Glomerular visceral epithelial cell (primary cell): ENCODE measurements around the gene LINS1.
"Not testable (repeated sequence)": the region's sequence is repeated elsewhere in the genome, so short reads cannot be mapped to it uniquely, and the experiment has no call there.

ENCODE experiments used
- DNase-seq: peaks from one replicate; pipeline ENCODE4 v3.0.0-alpha.2; 2016; ENCODE audit errors: extremely low spot score

Gene LINS1

DNA sequence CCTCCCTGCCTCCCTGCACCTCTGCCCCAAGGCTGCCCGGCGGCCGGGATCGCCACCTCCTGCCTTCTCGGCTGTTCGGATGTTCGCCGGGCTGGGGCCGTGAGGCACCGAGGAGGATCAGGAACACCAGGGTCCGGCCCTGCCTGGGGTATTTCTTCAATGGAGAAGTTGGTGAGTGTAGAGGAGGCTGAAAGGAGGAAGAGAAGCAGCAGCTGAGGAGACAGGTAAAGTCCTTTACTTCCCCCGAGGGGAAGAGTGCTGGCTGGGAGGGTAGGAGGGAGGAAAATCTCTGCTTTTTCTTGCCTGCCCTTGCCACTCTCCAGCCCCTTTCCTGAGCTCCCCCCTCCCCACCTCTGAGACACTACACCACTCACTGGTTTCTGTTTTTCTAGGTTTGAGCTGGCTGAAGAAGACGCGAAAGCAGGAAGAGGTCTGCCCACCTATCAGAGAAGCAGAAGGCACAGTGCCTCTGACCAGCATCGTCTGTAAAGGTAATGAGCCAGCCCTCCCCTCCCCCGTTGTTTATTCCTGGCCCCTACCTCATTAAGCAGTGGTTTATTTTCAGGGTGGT lies 924 bp upstream of the LINS1 start:
- peak; percentile 22 for DNase-seq

DNA sequence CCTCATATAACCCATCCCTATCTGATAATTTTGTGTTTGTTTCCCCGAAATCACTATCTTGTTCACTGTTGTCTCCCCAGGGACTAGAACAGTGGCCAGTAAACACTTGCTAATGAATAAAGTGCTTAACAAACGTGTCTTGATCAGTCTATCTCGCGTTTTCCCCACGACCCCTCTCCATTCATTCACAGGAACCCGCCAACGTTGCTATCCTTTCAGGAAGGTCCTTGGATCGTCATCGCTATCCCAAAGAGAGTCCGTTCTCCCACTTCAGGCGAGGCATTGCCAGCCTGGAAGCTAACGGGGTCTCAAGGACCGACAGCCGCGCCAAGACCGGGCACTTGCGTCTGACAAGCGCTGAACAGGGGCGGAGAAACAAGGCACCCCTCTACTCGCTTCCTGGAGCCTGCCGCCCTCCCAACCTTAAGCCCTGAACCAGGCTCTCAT lies 344 bp downstream of the LINS1 start:
- no peak for DNase-seq

DNA sequence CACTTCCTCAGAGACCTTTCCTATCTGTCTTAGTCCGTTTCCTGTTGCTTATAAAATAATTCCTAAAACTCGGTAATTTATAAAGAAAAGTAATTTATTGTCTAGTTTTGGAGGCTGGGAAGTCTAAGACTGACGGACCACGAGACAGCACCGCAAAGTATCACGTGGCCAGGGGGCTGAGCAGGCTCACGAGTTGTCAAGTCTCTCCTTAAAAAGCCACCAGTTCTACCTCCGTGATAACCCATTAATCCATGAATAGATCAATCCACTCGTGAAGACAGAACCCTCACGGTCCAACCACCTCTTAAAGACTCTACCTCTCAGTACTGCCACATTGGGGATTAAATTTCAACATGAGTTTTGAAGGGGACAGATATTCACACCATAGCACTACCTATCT lies 821 bp downstream of the LINS1 start:
- peak; percentile 14 for DNase-seq

DNA sequence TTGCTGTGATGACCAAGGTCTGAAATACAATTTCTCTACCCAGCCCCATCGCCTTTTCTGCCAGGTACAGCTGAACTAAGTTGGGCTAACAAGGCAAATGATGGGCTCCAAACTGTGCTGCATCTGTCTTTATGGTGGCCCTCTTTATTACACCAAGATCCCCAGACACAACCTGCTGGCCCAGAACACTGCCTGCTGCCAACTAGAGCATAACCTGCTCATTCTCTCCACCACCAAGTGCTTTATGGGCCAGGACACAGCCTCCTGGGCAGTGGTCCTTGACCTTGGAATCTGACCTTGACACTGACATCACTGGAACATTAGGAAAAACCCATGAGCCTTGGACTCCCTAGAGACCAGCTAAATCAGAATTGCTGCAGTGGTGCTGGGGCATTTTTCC lies 3.3 kb downstream of the LINS1 start:
- no peak for DNase-seq

DNA sequence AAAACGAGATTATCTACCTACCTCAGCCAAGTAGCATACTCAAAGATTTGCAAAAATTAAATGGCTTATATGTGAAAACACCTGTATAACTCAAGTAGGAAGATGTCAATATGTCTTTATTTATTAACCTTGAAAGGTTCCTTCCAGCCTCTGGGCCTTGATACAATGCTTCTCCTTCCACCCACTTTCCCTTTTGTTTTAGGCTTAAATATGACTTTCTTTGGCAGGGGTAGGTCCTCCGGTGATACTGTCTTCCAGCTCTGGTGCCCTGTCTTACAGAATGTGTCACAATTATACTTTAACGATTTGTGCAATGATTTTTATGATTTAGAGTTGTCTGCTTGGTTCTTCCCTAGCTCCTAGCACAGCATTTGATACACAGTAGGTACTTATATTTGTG lies 4.1 kb downstream of the LINS1 start:
- DNase-seq, result no peak

DNA sequence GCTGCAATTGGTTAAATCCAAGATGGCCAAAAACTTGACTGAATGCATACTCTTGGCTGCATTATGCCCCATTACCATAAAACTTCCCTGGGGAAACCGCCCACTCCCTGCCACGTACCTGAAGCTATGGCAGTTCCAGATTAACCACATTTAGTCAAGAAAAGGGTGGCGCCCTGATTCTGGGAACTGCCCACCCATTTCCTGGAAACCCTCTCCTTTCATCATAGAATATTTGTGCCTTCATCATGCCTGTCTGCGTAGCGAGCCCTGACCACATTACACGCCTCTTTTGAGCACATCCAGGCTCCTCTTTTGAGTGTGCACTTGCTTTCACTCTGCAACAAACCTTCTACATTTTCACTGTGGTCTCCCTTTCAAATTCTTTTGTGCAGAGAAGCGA lies 5.2 kb downstream of the LINS1 start:
- peak; percentile 31 for DNase-seq

DNA sequence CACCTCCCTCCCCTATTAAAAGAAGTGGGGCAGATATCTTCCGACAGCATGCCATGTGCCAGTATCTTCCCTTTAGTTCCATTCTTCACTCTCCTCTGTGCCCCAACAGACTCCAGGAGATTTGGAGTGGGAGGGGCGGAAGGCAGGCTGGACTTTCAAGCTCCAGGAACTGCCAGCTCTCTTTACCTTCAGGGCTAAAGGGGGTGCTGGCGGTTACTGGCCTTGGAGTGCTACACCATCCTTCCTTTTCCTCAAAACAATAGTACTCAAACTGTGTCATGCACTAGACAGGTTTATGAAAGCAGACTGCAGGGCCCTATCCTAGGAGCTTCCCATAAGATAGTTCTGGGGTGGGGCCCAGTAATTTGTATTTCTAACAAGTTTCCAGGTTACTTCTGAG lies 6.0 kb downstream of the LINS1 start:
- no peak for DNase-seq

DNA sequence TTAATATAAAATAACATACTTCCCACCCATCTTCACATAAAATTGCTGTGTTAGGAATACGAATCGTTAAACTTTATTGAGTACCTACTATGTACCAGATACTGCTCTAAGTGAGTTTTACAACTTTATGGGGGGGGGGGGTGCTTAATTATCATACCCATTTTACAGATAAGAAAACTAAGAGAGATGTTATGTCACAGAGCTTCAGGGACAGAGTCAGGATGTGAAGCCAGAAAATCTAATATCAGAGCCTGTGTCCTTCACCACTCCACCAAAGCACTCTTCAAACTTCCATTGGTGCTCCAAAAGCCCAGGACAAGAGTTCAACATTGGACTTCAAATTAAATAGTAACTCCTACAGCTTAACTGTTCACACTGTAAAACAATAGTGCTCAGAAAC lies 8.6 kb downstream of the LINS1 start:
- DNase-seq, result no peak

DNA sequence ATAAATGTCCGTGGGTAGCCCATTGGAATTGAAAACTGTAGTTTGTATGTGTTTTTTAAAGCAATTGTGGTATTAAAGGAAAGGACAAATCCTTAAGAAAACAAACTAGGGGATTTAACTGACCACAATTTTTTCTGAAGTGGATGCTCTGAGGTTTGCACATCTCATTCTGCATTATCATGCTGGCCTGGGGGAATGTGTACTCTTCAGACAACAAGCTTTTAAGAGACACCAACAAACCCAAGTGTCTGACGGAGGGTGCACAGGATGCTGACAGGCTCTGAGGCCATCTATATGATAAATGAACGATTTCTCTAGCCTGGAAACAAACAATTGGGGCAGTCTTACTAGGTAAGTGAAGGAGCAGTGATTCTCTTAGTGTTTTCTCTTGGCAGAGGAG lies 9.1 kb downstream of the LINS1 start:
- no peak for DNase-seq

DNA sequence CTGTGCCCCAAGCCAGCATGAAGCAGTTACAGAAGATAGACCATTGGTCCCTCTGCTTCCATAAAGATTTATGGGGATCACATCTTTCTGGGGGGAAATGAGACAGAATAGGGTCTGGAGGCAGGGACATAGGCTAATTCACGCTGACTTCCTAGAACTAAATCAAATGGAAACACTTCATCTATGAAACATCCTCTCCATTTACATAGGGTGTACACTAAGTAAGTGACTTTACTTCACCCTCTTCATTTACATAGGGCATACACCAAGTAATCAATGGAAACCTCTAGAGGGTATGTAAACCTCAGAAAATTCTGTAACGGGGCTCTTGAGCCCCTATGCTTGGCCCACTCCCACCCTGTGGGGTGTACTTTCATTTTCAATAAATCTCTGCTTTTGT lies 10.1 kb downstream of the LINS1 start:
- no peak for DNase-seq

DNA sequence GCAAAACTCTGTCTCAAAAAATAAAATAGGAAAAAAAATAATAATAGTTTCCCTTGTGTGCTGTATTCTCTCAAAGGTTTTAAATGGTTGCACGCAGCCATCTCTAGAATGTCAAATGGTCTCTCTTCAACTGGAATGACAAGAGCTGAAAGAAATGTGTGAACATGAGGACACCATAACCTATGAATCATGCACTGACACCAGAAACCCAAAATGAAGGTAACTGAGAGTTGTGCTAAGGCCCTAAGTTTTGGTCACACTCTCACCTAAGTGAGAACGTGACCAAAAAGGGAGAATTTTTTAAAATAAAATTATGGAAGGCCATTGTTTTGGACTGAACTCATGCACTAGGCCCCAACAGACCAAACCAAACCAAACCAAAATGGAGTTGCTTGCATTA lies 10.8 kb downstream of the LINS1 start:
- DNase-seq, result not testable (repeated sequence)

DNA sequence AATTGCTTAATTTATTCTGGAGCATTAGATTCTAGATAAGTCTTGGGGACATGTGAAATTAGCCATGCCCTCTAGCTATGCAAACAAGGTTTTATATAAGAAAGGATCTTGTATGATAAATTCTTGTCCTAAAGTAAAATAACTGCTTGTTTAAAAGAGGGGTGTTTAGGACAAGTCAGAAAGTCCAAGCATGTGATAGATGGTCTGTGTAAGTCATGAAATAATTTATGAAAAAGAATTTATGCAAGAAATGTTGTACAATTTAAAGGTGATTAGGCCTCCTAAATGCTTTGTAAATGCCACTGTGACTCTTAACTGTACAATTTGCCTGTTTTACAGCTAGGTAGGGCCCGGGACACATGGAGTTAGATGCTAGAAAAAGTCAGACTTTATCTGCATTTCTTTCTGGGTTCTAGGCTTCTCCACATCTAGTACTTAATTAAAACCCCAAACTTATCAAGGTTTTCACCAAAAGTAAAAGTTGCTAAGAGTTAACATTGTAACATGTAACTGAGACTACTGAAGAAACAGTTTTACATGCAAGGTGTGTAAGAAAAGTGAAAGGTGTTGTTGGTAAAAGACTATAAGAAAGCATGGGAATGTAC lies 13.2 kb downstream of the LINS1 start:
- DNase-seq, result peak; percentile 12

DNA sequence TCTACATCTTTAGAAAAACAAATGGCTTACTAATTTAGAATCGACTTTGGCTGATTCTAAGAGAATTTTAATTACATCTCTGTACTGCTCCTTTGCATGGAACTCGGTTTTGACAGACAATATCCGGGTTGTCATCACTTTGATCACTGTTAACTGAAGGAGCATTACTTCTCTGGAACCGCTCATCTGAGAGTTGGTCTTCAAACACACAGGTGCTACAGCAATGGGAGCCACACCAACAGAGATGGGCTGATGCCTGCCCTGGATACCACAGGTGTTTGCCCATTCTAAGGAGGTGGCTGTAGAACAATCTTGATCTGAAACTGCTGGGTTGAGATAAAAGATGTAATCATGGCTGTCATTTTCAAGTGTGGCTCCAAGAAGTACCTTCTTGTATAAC lies 21.6 kb downstream of the LINS1 start:
- DNase-seq, result no peak

DNA sequence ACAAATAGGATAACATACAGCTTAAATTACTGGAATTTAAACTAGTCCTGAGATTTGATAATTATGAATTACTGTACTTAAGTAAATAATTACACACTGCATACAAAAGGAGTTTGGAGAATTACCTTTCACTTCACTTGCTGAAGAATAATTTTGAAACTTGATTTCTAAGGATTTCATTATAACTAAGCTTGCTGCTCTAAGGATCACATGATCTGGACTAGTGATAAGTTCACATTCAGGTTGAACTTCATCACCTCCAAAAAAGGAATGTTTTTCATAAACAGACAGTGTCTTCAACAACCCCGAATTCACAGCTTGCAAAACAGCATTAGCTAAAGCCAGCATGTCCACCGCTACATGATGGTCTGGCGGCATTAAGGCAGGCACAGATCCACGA lies 28.5 kb downstream of the LINS1 start:
- DNase-seq, result no peak

DNA sequence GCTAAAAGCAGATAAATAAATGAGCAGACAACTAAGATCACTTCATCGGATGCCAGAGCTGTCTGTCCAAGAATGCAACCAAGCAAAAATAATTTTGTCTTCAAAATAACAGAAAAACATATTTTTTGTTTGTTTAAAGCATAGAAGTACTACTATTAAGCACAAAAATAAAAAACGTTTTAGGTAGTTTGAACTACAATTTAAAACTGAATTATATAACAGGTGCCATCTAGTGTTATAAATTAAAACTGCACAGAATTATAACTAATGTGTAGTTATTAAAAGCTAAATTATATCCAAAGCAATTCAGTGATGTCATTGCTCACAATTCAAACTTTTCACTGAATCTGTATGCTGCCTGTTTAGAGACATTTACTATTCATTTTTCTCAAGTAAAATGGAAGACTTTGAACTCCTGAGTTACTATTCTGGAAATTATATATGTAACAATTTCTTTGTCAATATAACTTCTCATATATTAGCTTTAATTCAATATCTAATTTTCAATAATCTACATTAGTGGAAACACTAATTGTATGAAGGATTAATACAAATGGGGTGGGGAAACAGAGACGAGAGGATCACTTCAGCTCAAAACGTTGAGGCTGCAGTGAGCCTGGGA lies 29.5 kb downstream of the LINS1 start:
- no peak for DNase-seq

DNA sequence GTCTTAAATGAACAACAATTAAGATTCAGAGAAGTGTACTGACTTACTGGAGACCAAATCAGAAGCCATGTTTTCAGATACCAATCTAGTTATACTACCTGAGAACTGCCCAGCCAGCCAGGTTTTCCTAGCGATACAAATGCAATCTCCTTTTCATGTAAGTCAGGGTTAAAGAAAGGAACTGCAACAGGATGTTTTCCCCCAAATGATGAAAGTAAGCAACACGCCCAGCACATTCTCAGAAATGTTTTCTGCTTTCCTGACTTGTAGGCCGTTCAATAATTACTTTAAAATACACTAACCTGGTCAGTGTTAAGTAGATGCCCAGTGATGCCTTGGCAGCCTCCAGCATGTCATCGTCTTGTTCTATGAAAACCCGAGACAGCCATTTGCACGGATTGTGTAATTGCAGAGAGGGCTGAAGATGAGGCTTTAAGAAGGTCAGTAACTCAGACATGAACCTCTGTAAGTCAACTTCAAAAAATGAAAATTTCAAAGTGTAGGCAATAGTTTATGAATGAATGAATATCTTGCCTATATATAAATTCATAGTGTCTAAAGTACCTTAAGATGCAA lies 30.3 kb downstream of the LINS1 start:
- no peak for DNase-seq

DNA sequence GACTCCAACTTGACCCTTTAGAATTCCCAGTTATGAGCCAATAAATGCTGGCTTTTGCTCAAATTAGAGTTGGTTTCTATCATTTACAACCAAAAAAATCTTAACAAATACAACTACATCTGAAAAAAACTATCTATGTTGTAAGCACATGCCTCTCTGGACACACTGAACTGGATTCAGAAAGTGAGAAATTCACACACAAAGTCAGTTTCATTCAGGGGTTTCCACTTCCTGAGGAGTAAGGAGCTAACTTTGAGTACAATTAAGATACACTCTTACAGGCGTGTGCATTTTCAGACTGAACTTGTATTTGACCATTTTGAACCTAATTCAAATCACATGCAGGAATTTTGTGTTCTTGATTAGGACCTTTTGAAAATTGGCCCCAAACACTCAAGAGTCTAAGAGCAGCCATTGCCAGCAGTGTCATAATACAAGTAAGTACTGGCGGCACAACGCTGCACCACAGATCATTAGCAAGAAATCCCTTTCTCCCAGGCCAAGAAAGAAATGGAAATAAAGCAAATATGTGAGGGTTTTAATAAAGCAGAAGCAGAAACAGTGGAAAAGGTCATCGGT lies 31.2 kb downstream of the LINS1 start:
- DNase-seq, result no peak

DNA sequence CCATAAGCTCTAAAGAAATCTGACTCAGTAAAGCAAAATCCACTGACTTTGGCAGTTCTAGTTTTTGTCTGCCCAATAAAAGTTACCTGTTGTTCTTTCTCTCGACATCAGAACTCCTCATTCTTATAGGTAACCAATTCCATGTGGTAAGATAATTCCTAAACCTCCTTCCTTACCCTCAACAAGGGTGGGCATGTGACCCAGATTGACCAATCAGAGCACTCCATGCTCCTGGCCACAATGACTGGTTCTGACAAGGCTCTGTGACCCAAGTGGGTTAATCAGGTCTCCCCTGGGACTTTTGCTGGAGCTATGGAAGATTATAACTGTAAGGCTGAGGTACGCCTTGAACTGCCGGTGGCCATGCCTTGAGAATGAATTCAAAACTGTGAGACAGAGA lies 31.7 kb downstream of the LINS1 start:
- no peak for DNase-seq

DNA sequence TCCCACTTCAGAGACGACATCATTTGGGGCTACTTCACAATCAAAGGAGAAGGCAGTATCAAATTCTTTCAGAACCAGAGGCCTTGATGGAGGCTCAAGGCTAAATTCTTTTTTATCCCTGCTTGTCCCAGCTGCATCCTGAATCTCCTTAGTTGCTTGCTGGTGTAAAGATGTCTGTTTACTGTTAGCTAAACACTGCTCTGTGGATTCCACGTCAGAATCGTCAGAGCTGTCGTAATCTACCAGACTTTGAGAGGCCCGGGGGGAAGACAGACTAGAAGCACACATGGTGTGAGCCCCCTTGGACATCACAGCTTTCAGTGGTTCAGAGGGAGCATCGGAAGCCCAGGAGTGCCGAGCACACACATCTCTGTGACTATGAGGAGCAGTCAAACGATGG lies 32.6 kb downstream of the LINS1 start:
- DNase-seq, result no peak

DNA sequence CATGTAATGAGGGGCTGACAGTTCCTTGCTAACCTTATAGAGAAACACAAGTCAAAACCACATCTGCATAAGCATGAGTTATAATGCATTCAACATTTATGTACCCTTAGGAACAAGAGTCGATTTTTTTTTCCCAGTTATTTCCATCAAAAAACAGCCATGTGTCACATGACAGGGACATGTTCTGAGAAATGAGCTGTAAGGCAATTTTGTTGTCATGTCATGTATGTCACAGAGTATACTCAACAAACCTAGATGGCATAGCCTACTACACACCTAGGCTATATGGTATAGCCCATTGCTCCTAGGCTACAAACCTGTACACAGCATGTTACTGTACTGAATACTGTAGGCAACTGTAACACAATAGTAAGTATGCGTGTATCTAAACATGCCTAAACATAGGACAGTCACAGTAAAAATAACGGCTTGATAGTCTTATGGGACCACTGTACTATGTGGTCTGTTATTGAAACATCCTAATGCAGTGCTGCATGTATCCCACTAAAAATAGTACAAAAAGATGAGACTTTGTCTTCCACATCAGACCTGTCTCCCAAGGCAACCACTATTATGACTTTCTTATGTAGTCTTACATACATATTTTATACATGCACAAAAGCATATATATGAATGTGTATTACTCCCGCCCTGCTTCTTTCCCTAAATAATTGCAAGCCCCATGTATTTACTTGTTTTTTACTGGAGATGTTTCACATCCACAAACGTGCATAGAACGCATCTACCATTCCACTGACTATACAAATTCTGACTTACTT lies 34.9 kb downstream of the LINS1 start:
- no peak for DNase-seq

DNA sequence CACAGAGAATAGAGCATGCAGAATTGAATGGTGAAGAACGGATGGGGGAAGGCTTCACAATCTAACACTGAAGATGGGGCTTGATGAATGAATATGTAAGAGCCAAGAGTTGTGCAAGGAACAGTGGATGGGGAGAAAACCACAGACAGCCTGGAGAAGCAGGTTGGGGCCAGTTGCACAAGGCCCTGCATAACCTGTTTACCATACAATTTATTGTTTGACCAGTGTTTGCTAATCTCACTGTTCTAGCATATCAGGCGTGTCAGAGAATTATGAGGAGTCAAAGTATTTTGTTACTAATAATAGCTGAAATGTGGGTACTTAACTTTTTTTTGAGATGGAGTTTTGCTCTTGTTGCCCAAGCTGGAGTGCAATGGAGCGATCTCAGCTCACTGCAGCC lies 36.4 kb downstream of the LINS1 start:
- DNase-seq, result no peak

DNA sequence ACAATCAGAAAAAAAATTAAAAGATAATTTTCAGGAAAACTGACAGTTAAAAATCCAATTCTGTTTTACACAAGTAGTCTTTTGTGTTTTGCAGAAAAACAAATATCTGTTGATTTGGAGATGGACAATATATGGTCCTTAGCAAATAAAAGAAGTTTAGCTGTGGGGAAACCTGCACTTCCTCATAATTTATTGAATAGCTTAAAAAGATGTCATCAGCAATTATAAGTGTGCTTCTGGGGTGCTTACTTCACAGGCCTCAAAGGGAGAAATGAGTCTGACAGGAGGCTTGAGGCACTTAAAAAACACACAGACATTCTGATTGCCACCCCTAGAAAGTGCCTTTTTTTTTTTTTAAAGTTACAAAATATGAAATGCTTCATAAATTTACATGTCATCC lies 41.7 kb downstream of the LINS1 start:
- no peak for DNase-seq
